Motor neuron (in vitro differentiated cells): ENCODE measurements around the gene SERINC1. TPM values are rescaled to one million over a fixed set of nuclear protein-coding genes. Genes with fewer than 3 reads are reported as not detected.

Experiments
- ATAC-seq, 8 experiments: fragments of 200-7000 bp; cut with Tn5 transposase; replicated peaks in 6 of 8; 2 replicates each; pipeline ENCODE4 v1.8.0; 2021; ENCODE audit warnings: mild to moderate bottlenecking in 8 of 8, moderate library complexity in 8 of 8
- H3K27ac ChIP-seq, 2 donors: fragments of 250-450 bp; sonication (Bioruptor Pico); 2 replicates each; pipeline ENCODE4 v1.9.0; 2021; ENCODE audit warnings: antibody characterized with exemption in 2 of 2, mild to moderate bottlenecking in 2 of 2, moderate library complexity in 1 of 2
- H3K4me1 ChIP-seq, 2 donors: fragments of 250-450 bp; sonication (Bioruptor Pico); replicated peaks in 1 of 2; 2 replicates each; pipeline ENCODE4 v1.6.1; 2021; ENCODE audit warnings: antibody characterized with exemption in 2 of 2, mild to moderate bottlenecking in 2 of 2, moderate library complexity in 1 of 2
- H3K4me3 ChIP-seq, 5 donors: fragments of 250-450 bp; sonication (Bioruptor Pico); 2 replicates each; pipeline ENCODE4 v1.9.0; 2021; ENCODE audit warnings: antibody characterized with exemption in 5 of 5, mild to moderate bottlenecking in 5 of 5, moderate library complexity in 4 of 5
- WGBS, 10 experiments: fragments of 450-650 bp; shearing (Covaris generic); methylation state at CpG; one replicate each; pipeline ENCODE4 v1.0.0; 2022; 5-methylcytosine and 5-hydroxymethylcytosine counted together
- in situ Hi-C, 9 experiments: fragments of 400-800 bp; cut with MboI; loops; one replicate each; pipeline ENCODE4 v1.15.0; 2021; ENCODE audit warnings: low sequenced_read_pairs in 9 of 9, low pct_unique_long_range_greater_than_20kb in 2 of 9; ENCODE audit not compliant: unreplicated experiment in 9 of 9
- total RNA-seq, 8 experiments: library from RNA; unstranded; fragments of 300-600 nt; gene quantifications; 2 replicates each; pipeline versions ENCODE4 v1.2.3 to v1.2.4, GENCODE V29; 2022

The SERINC1 gene
- total RNA-seq, 8 experiments from 2014 or later: 101 to 529 (median 243) TPM

GRCh38 chr6:122426597-122426996 is 45.0 kb downstream of the SERINC1 start:
- Histone ChIP-seq H3K4me3 (no peak overlapping the region), H3K4me1 (no peaks in the 10 kb centered on the region), H3K27ac (no peak overlapping the region)
- ATAC-seq: no peak
- WGBS, 10 experiments: 88 to 100% (median 94%) methylated on average over 1 to 3 of the region's 3 CpGs
- in situ Hi-C loops: no loop called here

- no peak overlapping the region for H3K27ac ChIP-seq
- no peaks in the 10 kb centered on the region for H3K4me1 ChIP-seq
- WGBS, 10 experiments: 70 to 100% (median 100%) methylated on average over 1 of the region's 1 CpG; no CpG with 5 or more reads in 1 of the 10 experiments
- in situ Hi-C loops: no loop called here
- ATAC-seq: no peak
- H3K4me3 ChIP-seq: no peak overlapping the region
Observed at GRCh38 chr6:122423734-122424133, 47.9 kb downstream of the SERINC1 start.

- in situ Hi-C loops: no loop called here
- Histone ChIP-seq H3K27ac (no peak overlapping the region), H3K4me1 (no peaks in the 10 kb centered on the region), H3K4me3 (no peak overlapping the region)
- no peak for ATAC-seq
- 80 to 100% (median 100%) methylated on average over 1 of the region's 1 CpG; no CpG with 5 or more reads in 2 of the 10 experiments for WGBS, 10 experiments
Observed at GRCh38 chr6:122422614-122423267, 48.9 kb downstream of the SERINC1 start.

DNA sequence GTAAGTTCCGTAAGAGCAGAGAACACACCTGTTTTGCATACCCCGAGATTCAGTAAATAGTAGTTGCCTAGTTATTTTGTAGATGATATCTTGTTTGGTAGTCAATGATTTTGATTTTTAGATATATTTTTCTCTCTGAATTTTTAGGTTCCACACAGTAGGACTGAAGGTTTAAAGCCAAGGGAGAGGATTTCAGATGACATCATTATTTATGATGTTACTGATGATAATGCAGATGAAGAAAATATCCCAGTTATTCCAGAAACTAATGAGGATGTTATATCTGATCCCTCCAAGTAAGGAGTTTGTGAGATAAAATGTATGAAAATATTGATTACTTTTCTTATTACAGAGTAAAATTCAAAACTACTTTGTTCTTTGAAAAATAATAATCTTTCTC is 49.6 kb downstream of the SERINC1 start:
- no peak for ATAC-seq
- WGBS, 10 experiments: 57 to 100% (median 95%) methylated on average over 1 to 2 of the region's 2 CpGs; no CpG with 5 or more reads in 2 of the 10 experiments
- in situ Hi-C loops: no loop called here
- H3K4me1 ChIP-seq: no peaks in the 10 kb centered on the region
- H3K4me3 ChIP-seq: no peak overlapping the region
- no peak overlapping the region for H3K27ac ChIP-seq

DNA sequence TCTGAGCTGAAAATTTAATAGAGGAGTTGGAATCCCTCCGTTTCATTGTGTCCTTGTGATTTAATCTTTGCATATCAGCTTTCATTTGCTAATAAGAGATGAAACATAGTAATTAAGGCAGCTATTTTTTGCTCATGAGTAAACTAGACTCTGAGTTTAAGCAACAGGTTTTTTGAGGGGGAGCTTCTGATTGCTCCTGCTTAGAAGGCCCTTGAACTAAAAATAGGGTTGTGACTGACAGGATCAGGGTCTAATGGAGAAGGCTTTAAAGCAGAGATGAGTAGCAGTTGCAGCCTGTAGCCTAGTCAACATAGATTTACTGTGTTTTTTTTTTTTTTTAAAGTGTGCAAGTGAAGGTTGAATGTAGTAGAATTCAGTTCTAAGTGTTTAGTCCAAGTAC is 54.8 kb downstream of the SERINC1 start:
- no peaks in the 10 kb centered on the region for H3K4me1 ChIP-seq
- H3K27ac ChIP-seq: no peak overlapping the region
- WGBS, 10 experiments: 82 to 100% (median 100%) methylated on average over 1 of the region's 1 CpG; no CpG with 5 or more reads in 2 of the 10 experiments
- H3K4me3 ChIP-seq: no peak overlapping the region
- in situ Hi-C loops: no loop called here
- no peak for ATAC-seq

GRCh38 chr6:122412001-122412400 is 59.6 kb downstream of the SERINC1 start:
- no peak for ATAC-seq
- Histone ChIP-seq H3K27ac (no peak overlapping the region), H3K4me3 (no peak overlapping the region), H3K4me1 (no peaks in the 10 kb centered on the region)
- in situ Hi-C loops: no loop called here

GRCh38 chr6:122408702-122409458 is 62.7 kb downstream of the SERINC1 start:
- in situ Hi-C loops: no loop called here
- Histone ChIP-seq H3K4me3 (no peak overlapping the region), H3K27ac (no peak overlapping the region), H3K4me1 (peaks cover 0 to 2% of the 10 kb centered on the region in 2 donors)
- ATAC-seq: no peak
- 51 to 93% (median 85%) methylated on average over 1 to 6 of the region's 6 CpGs for WGBS, 10 experiments

DNA sequence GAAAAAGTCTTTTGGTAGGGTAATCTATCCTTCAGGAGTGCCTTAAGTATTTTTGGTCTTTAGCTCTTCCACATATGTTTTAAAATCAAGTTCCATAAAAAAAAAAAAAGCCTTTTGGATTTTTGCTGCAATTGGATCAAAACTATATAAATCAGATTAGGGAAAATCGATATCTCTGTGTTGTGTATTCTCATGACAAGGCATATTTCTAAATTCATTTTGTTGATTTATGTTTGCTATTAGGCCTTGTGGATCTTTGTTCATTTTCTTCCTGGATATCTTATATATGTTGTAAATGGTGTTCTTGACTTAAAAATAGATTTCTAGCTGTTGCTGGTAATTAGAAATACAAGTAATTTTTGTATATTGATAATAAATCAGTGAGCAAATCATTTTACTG is 63.4 kb downstream of the SERINC1 start:
- in situ Hi-C loops: no loop called here
- 67 to 100% (median 88%) methylated on average over 1 of the region's 1 CpG; no CpG with 5 or more reads in 2 of the 10 experiments for WGBS, 10 experiments
- H3K4me1 ChIP-seq: peaks cover 0 to 3% of the 10 kb centered on the region in 2 donors
- H3K27ac ChIP-seq: no peak overlapping the region
- H3K4me3 ChIP-seq: no peak overlapping the region
- no peak for ATAC-seq

DNA sequence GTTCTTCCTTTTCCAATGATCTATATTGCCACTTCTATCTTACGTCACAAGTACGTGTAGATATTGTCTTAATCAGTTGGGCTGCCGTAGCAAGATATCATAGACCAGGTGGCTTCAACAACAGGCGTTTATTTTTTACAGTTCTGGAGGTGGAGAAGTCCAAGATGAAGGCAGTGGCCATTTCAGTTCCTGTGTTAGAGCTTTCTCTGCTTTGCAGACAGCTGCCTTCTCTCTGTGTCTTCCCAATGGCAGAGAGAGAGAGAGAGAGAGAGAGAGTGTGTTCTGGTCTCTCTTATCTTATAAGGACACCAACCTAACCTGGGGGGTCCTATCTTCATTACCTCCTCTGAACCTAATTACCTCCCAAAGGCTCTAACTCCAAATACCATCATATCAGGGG is 63.9 kb downstream of the SERINC1 start:
- no peak overlapping the region for H3K4me3 ChIP-seq
- in situ Hi-C loops: no loop called here
- no peak for ATAC-seq

GRCh38 chr6:122406187-122406586 is 65.4 kb downstream of the SERINC1 start:
- 80 to 100% (median 100%) methylated on average over 1 of the region's 1 CpG; no CpG with 5 or more reads in 2 of the 10 experiments for WGBS, 10 experiments
- no peak overlapping the region for H3K4me3 ChIP-seq
- ATAC-seq: no peak
- H3K4me1 ChIP-seq: peaks cover 4 to 6% of the 10 kb centered on the region in 2 donors
- in situ Hi-C loops: no loop called here
- H3K27ac ChIP-seq: no peak overlapping the region

More for the DNA sequence above, 63.9 kb downstream of the SERINC1 start:
- H3K27ac ChIP-seq: no peak overlapping the region
- WGBS, 10 experiments: 65 to 100% (median 70%) methylated on average over 1 to 4 of the region's 4 CpGs
- H3K4me1 ChIP-seq: peaks cover 0 to 3% of the 10 kb centered on the region in 2 donors

DNA sequence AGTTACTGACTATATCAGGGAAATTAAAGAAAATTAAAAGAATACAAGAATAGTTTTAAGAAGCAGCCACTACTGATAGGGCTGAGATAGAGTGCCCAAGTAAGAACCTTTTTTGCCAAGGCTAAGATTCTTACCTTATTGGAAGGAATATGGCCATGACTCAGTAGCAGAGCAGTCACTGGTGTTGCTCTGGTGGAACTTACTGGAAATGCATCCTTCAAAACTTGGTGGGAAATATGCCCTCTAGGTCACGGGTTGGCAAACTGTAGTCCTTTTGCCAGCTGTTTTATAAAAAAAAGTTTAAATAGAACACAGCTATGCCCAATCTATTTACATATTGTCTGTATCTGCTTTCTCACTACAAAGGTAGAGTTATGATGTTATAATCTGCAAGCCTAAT is 66.2 kb downstream of the SERINC1 start:
- in situ Hi-C loops: no loop called here
- H3K4me1 ChIP-seq: peaks cover 7 to 10% of the 10 kb centered on the region in 2 donors
- 60 to 100% (median 100%) methylated on average over 1 of the region's 1 CpG; no CpG with 5 or more reads in 1 of the 10 experiments for WGBS, 10 experiments
- no peak overlapping the region for H3K4me3 ChIP-seq
- ATAC-seq: peak in 3 of 8 experiments; percentile 23 to 51 (median 43)
- H3K27ac ChIP-seq: no peak overlapping the region

DNA sequence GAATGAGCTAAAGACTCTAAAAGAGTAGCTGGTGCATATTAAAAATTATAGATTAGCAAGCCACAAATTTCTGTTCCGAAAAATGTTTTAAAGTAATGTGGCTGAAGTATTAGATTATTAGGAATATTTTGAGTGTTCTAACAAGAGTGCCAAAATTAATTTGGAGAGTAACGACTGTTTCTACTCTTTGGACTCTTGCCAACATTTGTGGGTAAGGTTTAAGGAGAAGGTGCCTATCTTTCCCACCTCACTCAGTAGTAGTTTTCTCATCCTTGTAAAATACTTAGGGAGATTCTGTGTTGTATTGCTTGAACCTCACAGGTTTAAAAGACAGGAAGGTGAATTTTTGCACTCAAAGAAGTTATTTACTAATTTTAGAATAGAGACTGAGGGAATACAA is 67.2 kb downstream of the SERINC1 start:
- no peak overlapping the region for H3K4me3 ChIP-seq
- in situ Hi-C loops: no loop called here
- no peak for ATAC-seq
- H3K27ac ChIP-seq: no peak overlapping the region
- 75 to 100% (median 92%) methylated on average over 1 to 2 of the region's 2 CpGs; no CpG with 5 or more reads in 2 of the 10 experiments for WGBS, 10 experiments
- peaks cover 7 to 10% of the 10 kb centered on the region in 2 donors for H3K4me1 ChIP-seq

GRCh38 chr6:122401104-122401503 is 70.5 kb downstream of the SERINC1 start:
- WGBS, 10 experiments: 43 to 96% (median 64%) methylated on average over 1 to 4 of the region's 4 CpGs; no CpG with 5 or more reads in 1 of the 10 experiments
- no peak for ATAC-seq
- in situ Hi-C loops: no loop called here
- H3K4me1 ChIP-seq: peaks cover 10 to 12% of the 10 kb centered on the region in 2 donors
- H3K27ac ChIP-seq: no peak overlapping the region
- H3K4me3 ChIP-seq: peak overlapping the region; percentile 79 to 98 (median 97)
